ENCODE measurements around the gene TOMM20.

TOMM20 gene

DNA sequence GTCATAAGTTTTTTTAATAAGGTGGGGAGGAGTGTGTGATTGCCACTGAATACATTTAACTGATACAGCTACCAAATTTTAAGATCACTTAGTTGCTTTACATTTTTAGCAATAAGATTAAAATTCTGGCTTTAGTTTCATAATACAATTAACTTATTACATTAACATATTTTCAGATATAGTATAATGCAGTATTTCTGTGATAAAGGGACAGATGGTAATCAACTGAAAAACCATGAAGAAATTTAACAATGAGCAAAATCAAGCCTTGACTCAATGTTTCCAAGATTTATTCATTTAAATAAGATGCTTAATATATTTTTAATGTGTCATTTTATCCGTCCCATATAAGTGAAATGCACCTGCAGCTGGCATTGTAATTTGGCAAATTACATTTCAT lies 4.0 kb downstream of the TOMM20 start:
- H3K4me1 ChIP-seq: no peaks in the 10 kb centered on the region
- H3K4me3 ChIP-seq (ENCODE audit: low read depth, low read length): no peak overlapping the region
- H3K36me3 ChIP-seq: peaks cover 85% of the 10 kb centered on the region
- DNase-seq: no peak
- no peaks in the 10 kb centered on the region for H3K27me3 ChIP-seq
- TF ChIP-seq, protein P1, sequence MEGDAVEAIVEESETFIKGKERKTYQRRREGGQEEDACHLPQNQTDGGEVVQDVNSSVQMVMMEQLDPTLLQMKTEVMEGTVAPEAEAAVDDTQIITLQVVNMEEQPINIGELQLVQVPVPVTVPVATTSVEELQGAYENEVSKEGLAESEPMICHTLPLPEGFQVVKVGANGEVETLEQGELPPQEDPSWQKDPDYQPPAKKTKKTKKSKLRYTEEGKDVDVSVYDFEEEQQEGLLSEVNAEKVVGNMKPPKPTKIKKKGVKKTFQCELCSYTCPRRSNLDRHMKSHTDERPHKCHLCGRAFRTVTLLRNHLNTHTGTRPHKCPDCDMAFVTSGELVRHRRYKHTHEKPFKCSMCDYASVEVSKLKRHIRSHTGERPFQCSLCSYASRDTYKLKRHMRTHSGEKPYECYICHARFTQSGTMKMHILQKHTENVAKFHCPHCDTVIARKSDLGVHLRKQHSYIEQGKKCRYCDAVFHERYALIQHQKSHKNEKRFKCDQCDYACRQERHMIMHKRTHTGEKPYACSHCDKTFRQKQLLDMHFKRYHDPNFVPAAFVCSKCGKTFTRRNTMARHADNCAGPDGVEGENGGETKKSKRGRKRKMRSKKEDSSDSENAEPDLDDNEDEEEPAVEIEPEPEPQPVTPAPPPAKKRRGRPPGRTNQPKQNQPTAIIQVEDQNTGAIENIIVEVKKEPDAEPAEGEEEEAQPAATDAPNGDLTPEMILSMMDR (IDR thresholded peaks at IDR 0.05; ENCODE audit: low read depth, low read length): no peak
- no peaks in the 10 kb centered on the region for H3K9me3 ChIP-seq

DNA sequence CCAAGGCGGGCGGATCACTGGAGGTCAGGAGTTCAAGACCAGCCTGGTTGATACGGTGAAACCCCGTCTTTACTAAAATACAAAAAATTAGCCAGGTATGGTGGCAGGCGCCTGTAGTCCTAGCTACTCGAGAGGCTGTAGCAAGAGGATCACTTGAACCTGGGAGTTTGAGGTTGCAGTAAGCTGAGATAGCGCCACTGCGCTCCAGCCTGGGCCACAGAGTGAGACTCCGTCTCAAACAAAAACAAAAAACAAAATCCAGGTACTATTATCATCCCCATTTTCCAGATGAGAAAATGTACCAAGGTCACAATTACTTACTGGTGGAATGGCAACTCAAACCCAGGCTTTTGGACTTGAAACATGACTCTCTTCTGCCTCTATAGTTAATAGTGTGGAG lies 4.5 kb downstream of the TOMM20 start:
- Histone ChIP-seq H3K9me3 (no peaks in the 10 kb centered on the region), H3K4me3 (ENCODE audit: low read depth, low read length) (no peak overlapping the region), H3K27me3 (no peaks in the 10 kb centered on the region), H3K4me1 (no peaks in the 10 kb centered on the region), H3K36me3 (peaks cover 90% of the 10 kb centered on the region)
- TF ChIP-seq, protein P1 (IDR thresholded peaks at IDR 0.05; ENCODE audit: low read depth, low read length): no peak
- DNase-seq: no peak

DNA sequence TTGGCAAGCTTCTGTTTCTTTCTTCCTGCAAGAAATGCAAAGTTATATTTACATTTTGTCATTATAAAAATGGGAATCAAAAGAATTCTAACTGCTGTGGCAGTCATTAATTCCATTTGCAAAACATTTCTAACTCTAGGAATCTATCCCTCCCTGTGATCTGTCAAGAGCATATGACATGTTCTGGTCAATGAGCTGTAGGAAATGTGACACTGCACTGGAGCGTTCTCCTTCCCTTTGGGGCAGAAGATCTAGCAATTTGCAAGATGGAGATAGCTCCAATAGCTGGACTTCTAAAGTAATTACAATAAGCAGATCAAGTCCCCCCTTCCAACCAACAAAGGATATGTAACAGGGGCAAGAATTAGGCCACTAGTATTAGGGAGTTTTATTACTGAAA lies 6.3 kb downstream of the TOMM20 start:
- Histone ChIP-seq H3K4me3 (ENCODE audit: low read depth, low read length) (no peak overlapping the region), H3K4me1 (no peaks in the 10 kb centered on the region), H3K27me3 (no peaks in the 10 kb centered on the region), H3K36me3 (peaks cover 97% of the 10 kb centered on the region), H3K9me3 (no peaks in the 10 kb centered on the region)
- TF ChIP-seq, protein P1 (IDR thresholded peaks at IDR 0.05; ENCODE audit: low read depth, low read length): no peak
- no peak for DNase-seq

DNA sequence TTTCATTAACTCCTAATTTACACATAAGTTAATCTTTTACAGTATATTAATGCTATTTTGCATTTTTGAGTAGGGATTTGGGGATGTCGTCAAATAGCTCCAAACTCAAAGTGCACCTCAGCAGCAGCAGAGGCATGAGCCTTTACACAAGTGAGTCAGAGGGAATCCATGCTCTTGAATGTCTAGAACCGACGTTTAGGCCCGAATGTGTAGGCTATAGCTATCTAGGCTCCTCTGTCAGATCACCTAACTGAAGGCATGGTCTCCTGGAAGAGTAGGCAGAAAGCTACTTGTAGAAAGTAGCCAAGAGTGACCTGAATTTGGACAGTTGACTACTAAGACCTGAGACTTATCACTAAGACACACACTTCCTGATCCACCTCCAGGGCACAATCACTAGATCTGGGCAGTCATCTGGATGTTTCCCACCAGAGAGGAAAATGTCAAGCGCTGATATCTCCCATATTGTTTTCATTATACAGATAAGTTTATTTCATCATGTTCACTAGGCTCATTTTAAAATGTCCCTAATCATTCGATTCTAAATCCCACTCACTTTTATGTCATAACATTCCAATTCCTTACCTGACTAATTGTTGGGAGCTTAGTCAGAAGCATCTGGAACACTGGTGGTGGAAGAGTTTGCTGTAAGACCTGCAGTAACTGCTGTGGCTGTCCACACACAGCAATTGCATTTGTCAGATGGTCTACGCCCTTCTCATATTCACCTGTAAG lies 15.3 kb downstream of the TOMM20 start:
- DNase-seq: no peak
- no peak overlapping the region for H3K4me3 ChIP-seq (ENCODE audit: low read depth, low read length)
- TF ChIP-seq, protein P1 (IDR thresholded peaks at IDR 0.05; ENCODE audit: low read depth, low read length): no peak
- H3K9me3 ChIP-seq: no peaks in the 10 kb centered on the region
- H3K36me3 ChIP-seq: peaks cover 91% of the 10 kb centered on the region
- no peaks in the 10 kb centered on the region for H3K4me1 ChIP-seq
- H3K27me3 ChIP-seq: no peaks in the 10 kb centered on the region

DNA sequence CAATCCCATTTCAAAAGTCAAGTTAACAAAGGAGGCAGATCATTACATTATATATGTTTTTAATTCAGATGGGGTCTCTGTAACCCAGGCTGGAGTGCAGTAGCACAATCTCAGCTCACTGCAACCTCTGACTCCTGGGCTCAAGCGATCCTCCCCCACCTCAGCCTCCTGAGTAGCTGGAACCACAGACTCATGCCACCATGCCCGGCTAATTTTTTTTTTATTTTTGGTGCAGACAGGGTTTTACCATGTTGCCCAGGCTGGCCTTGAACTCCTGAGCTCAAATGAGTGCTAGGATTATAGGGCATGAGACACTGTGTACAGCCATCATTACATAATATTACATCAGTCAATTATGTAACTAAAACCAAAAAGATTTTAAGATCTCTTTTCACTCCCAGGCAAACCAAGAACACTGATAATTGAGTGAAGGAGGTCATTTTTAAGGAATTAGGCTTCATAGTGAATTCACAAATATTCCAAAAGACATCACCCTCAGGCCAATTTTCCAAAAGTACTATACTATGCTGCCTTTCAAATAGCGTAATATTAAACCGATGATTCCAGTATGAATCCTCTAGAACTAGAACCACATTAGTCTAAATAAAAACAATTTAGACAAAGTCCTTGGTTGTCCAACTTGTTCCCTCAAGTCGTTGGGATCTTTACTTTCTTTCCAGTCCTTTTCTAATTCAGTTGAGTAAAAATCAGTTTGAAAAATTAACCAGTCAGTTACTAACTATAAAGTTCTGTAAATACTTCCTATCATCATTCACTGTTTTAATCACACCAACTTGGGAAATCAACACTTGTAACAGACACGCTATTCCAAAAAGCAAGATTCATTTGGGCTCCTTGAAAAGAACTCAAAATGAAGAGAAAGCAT lies 16.1 kb downstream of the TOMM20 start:
- Histone ChIP-seq H3K4me3 (ENCODE audit: low read depth, low read length) (no peak overlapping the region), H3K27me3 (no peaks in the 10 kb centered on the region), H3K36me3 (peaks cover 87% of the 10 kb centered on the region)

More for the DNA sequence above, 16.1 kb downstream of the TOMM20 start:
- TF ChIP-seq, protein P1 (IDR thresholded peaks at IDR 0.05; ENCODE audit: low read depth, low read length): no peak
- DNase-seq: no peak
- no peaks in the 10 kb centered on the region for H3K9me3 ChIP-seq
- no peaks in the 10 kb centered on the region for H3K4me1 ChIP-seq

Data from BE2C (cell line).